Activated T-cell treated with anti-CD3 and anti-CD28 coated beads, Interleukin-2, amount 50 U/mL, for 24 hours (primary cell): ENCODE data around the gene SMNDC1.
"Not testable (repeated sequence)": the region's sequence is repeated elsewhere in the genome, so short reads cannot be mapped to it uniquely, and the experiment has no call there.

Source experiments
- DNase-seq: peaks from one replicate; pipeline ENCODE4 v3.0.0-alpha.2; 2020
- H3K27ac Mint-ChIP-seq: 2 replicates; pipeline ENCODE4 v1.8.0; 2020; ENCODE audit warnings: mild to moderate bottlenecking, mixed read lengths
- H3K27me3 Mint-ChIP-seq: 2 replicates; pipeline ENCODE4 v1.8.0; 2020; ENCODE audit warnings: mixed read lengths
- H3K36me3 Mint-ChIP-seq: 2 replicates; pipeline ENCODE4 v1.8.0; 2020; ENCODE audit warnings: low read depth, mixed read lengths
- H3K4me1 Mint-ChIP-seq: 2 replicates; pipeline ENCODE4 v1.8.0; 2020; ENCODE audit warnings: low read depth, mixed read lengths
- H3K4me3 Mint-ChIP-seq: 2 replicates; pipeline ENCODE4 v1.8.0; 2020; ENCODE audit warnings: mild to moderate bottlenecking, moderate library complexity, mixed read lengths
- H3K9me3 Mint-ChIP-seq: 2 replicates; pipeline ENCODE4 v1.8.0; 2020; ENCODE audit warnings: mixed read lengths

Gene SMNDC1

GRCh38 chr10:110279407-110279986, 25.2 kb downstream of the SMNDC1 start:
- Mint-ChIP-seq H3K27ac (no peak overlapping the region), H3K36me3 (peaks cover 21% of the 10 kb centered on the region), H3K4me1 (peaks cover 25% of the 10 kb centered on the region), H3K4me3 (no peak overlapping the region), H3K9me3 (no peaks in the 10 kb centered on the region), H3K27me3 (no peaks in the 10 kb centered on the region)
- DNase-seq, result no peak

- DNase-seq, result no peak
- Mint-ChIP-seq H3K9me3 (no peaks in the 10 kb centered on the region), H3K36me3 (peaks cover 14% of the 10 kb centered on the region), H3K27me3 (no peaks in the 10 kb centered on the region), H3K4me1 (peaks cover 32% of the 10 kb centered on the region), H3K4me3 (no peak overlapping the region), H3K27ac (no peak overlapping the region)
Measured at GRCh38 chr10:110278562-110279406, 25.9 kb downstream of the SMNDC1 start.

DNA sequence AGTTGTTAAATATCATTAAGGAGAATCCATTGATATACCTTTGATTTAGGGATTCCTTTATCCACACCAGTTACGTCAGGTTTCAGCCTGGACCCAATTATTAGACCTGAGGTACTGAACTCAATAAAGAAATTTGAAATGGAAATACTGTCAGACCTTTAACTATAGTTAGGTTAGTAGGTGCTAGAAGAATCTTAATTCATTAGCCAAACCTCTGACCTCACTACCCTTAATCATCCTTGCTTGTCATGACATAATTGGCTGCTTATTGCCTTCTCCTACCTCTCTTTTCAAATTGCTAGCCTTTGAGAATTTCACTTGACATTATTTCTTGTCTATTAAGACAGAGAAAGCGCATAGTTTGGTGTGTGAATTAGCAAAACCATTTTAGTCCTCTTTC, 27.1 kb downstream of the SMNDC1 start:
- H3K4me1 Mint-ChIP-seq, result peaks cover 41% of the 10 kb centered on the region
- peaks cover 14% of the 10 kb centered on the region for H3K36me3 Mint-ChIP-seq
- no peaks in the 10 kb centered on the region for H3K9me3 Mint-ChIP-seq
- H3K4me3 Mint-ChIP-seq, result no peak overlapping the region
- no peak for DNase-seq
- H3K27me3 Mint-ChIP-seq, result no peaks in the 10 kb centered on the region
- H3K27ac Mint-ChIP-seq, result no peak overlapping the region

DNA sequence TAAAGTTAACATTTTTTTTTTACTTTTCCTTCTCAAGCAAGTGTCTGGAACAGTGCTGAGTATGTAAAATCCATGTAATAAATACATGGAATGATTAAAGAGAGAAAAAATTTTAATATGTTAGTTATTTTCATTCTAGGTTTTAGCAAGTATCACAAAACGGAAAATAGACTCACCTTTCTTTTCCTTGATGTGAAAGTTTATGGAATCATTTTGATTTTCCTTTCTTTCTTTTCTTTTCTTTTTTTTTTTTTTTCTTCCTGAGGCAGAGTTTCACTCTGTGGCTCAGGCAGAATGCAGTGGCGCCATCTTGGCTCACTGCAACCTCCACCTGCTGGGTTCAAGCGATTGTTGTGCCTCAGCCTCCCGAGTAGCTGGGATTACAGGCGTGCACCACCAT, 28.1 kb downstream of the SMNDC1 start:
- Mint-ChIP-seq H3K27me3 (no peaks in the 10 kb centered on the region), H3K4me3 (no peak overlapping the region), H3K36me3 (peaks cover 13% of the 10 kb centered on the region), H3K27ac (no peak overlapping the region), H3K4me1 (peaks cover 41% of the 10 kb centered on the region), H3K9me3 (no peaks in the 10 kb centered on the region)
- DNase-seq, result no peak

GRCh38 chr10:110275128-110275729, 29.5 kb downstream of the SMNDC1 start:
- peaks cover 4% of the 10 kb centered on the region for H3K36me3 Mint-ChIP-seq
- no peak overlapping the region for H3K4me3 Mint-ChIP-seq
- H3K4me1 Mint-ChIP-seq, result peaks cover 47% of the 10 kb centered on the region
- no peaks in the 10 kb centered on the region for H3K9me3 Mint-ChIP-seq
- DNase-seq, result no peak
- H3K27ac Mint-ChIP-seq, result no peak overlapping the region
- no peaks in the 10 kb centered on the region for H3K27me3 Mint-ChIP-seq

- Mint-ChIP-seq H3K27ac (no peak overlapping the region), H3K9me3 (no peaks in the 10 kb centered on the region), H3K27me3 (no peaks in the 10 kb centered on the region), H3K36me3 (peaks cover under 1% of the 10 kb centered on the region), H3K4me1 (peaks cover 52% of the 10 kb centered on the region), H3K4me3 (no peak overlapping the region)
- DNase-seq, result no peak
Measured at GRCh38 chr10:110274647-110275046, 30.1 kb downstream of the SMNDC1 start.

GRCh38 chr10:110274072-110274627, 30.6 kb downstream of the SMNDC1 start:
- Mint-ChIP-seq H3K27ac (no peak overlapping the region), H3K27me3 (no peaks in the 10 kb centered on the region), H3K36me3 (no peaks in the 10 kb centered on the region), H3K4me3 (no peak overlapping the region), H3K9me3 (no peaks in the 10 kb centered on the region), H3K4me1 (peaks cover 54% of the 10 kb centered on the region)
- no peak for DNase-seq

- Mint-ChIP-seq H3K27ac (no peak overlapping the region), H3K4me3 (no peak overlapping the region), H3K4me1 (peaks cover 55% of the 10 kb centered on the region), H3K27me3 (no peaks in the 10 kb centered on the region), H3K36me3 (no peaks in the 10 kb centered on the region), H3K9me3 (no peaks in the 10 kb centered on the region)
- DNase-seq, result no peak
Measured at GRCh38 chr10:110273474-110273873, 31.2 kb downstream of the SMNDC1 start.

GRCh38 chr10:110272995-110273394, 31.7 kb downstream of the SMNDC1 start:
- H3K4me3 Mint-ChIP-seq, H3K9me3 Mint-ChIP-seq, H3K27ac Mint-ChIP-seq, DNase-seq, H3K36me3 Mint-ChIP-seq, H3K27me3 Mint-ChIP-seq: not testable (repeated sequence)
- H3K4me1 Mint-ChIP-seq, result peaks cover 59% of the 10 kb centered on the region

DNA sequence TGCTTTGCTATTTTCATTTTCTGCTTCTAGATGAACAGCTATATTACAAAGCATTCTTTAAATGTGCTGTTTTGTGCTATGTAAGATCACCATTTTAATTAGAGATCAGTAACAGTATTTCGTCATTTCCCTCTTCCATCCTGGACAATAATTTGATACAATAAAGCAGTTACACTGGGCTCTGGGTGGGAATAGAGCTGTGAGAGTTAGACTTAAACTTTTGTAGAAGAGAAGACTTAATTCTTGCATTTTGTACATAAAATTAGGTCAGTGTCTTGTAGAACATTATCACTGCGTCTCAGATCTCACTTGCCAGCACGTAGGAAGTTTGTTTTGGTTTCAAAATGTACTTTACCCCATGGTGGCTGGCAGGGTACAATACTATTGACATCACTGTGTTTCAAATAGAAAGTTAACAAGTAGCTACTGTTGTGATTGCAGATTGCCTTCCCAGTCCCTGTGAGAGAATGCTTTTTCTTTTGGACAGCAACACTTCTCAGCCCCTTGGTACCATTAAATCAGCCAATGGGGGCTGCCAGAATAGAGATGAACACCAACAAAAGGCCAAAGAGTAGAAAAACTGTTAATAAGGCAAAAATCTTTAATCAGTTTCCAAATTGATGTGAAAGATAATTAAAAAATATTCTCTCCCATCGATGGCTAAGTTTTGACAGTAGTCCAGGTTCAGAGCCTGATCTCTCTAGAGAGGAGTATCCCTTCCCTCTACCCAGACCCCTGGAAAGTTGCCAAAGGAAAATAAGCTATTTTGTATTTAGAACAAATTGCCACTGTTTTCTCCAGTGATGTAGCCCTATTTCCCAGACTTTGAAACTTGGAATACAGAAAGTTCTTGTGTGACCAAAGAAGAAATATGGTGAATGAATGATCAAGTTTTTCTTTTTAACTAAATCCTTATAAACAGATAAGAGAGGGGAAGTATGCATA, 35.1 kb downstream of the SMNDC1 start:
- H3K27ac Mint-ChIP-seq, result no peak overlapping the region
- no peaks in the 10 kb centered on the region for H3K36me3 Mint-ChIP-seq
- H3K4me1 Mint-ChIP-seq, result peaks cover 54% of the 10 kb centered on the region
- H3K27me3 Mint-ChIP-seq, result no peaks in the 10 kb centered on the region
- peak overlapping the region; percentile 51 for H3K4me3 Mint-ChIP-seq
- no peak for DNase-seq
- no peaks in the 10 kb centered on the region for H3K9me3 Mint-ChIP-seq

DNA sequence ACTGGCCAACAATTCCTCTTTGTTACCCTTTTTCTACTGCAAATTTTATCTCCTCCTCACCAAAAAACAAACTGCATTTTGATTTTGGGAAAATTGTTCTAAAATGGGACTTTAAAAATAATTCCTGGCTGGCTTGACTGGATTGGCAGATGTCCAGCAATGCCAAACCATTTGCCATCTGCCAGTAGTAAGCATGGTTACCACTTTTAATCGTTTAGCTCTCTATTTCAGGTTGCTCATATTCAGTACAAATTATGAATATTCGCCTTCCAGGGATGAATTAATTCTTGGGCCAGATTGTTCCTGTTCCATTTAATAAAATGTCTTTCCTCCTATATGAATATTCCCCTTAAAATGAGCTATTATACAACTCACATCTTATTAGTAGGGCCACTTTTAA, 35.7 kb downstream of the SMNDC1 start:
- Mint-ChIP-seq H3K27ac (no peak overlapping the region), H3K4me1 (peaks cover 47% of the 10 kb centered on the region), H3K4me3 (peak overlapping the region; percentile 51), H3K36me3 (no peaks in the 10 kb centered on the region), H3K27me3 (no peaks in the 10 kb centered on the region), H3K9me3 (no peaks in the 10 kb centered on the region)
- no peak for DNase-seq

DNA sequence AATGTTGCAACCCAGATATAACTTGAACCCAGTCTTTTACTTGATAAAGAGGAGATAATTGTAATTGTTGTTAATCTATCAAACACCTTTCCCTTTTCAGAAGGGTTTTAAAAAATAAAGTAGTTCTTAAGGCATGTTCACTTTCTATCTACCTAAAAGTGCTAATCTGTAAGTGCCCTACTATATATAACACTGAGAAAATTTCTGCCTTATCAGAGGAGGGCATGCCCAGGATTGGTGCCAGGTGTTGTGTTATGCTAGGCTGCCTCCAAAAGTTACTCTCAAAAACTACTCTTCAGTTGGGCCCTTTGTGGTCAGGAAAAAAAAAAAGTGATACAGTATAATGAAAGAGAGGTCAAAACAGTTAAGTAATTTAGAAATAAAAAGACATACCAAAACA, 36.3 kb downstream of the SMNDC1 start:
- H3K36me3 Mint-ChIP-seq, result peaks cover 2% of the 10 kb centered on the region
- no peak overlapping the region for H3K27ac Mint-ChIP-seq
- no peak for DNase-seq
- no peaks in the 10 kb centered on the region for H3K27me3 Mint-ChIP-seq
- no peaks in the 10 kb centered on the region for H3K9me3 Mint-ChIP-seq
- H3K4me1 Mint-ChIP-seq, result peaks cover 42% of the 10 kb centered on the region
- H3K4me3 Mint-ChIP-seq, result no peak overlapping the region

- H3K4me1 Mint-ChIP-seq, result peaks cover 37% of the 10 kb centered on the region
- H3K27ac Mint-ChIP-seq, result no peak overlapping the region
- H3K4me3 Mint-ChIP-seq, result no peak overlapping the region
- H3K36me3 Mint-ChIP-seq, result peaks cover 2% of the 10 kb centered on the region
- H3K9me3 Mint-ChIP-seq, result no peaks in the 10 kb centered on the region
- no peaks in the 10 kb centered on the region for H3K27me3 Mint-ChIP-seq
- DNase-seq, result no peak
Measured at GRCh38 chr10:110267276-110267675, 37.4 kb downstream of the SMNDC1 start.

- H3K27ac Mint-ChIP-seq, result no peak overlapping the region
- H3K27me3 Mint-ChIP-seq, result no peaks in the 10 kb centered on the region
- H3K36me3 Mint-ChIP-seq, result peaks cover 2% of the 10 kb centered on the region
- H3K4me3 Mint-ChIP-seq, result no peak overlapping the region
- peaks cover 32% of the 10 kb centered on the region for H3K4me1 Mint-ChIP-seq
- H3K9me3 Mint-ChIP-seq, result no peaks in the 10 kb centered on the region
- DNase-seq, result no peak
Measured at GRCh38 chr10:110265573-110266193, 39.0 kb downstream of the SMNDC1 start.
